GM19099 (cell line): Measurements from ENCODE around the gene PCCA.

Experiments used
- POLR2A ChIP-seq: IDR thresholded peaks from 3 replicates; pipeline ENCODE4 v1.6.1; 2011; ENCODE audit warnings: low read depth; ENCODE audit not compliant: insufficient read length; ENCODE audit errors: extremely low read depth

PCCA gene

DNA sequence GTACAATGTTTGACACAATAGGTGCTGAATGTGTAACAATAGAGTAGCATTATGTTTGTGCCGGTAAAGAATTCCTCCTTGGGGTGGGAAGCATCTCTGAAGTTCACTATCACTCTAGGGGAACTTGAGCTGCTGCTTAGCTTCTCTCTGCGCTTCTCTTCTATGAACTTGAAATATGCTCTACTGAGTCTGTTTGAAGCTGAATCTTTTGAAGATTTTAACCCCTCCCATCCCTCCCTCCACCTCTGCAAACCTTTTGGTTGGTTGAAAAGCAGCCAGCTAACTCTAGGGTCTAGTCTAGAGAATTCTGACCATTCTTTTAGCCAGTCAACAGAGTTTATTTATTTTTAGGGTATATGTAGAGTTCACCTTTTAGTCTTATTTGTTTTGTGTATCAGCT is 2.5 kb downstream of the PCCA start:
- no peak for TF ChIP-seq POLR2A

DNA sequence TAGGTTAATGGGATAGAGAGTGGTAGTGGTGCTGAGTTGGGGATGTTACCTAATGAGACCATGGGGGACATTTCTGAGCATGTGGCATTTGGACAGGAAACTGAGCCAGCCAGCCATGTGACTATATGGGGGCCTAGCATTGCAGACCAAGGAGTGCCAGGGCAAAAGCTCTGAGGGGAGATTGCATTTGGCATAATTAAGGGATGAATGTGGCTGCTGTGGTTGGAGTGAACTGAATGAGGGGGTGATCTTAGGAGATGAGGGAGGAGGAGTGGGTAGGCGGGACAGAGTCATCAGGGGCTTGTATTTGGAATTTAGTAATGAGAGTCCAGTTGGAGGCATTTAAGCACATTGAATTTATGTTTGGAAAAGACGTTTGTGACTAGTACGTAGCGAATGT is 6.6 kb downstream of the PCCA start:
- TF ChIP-seq POLR2A: no peak

DNA sequence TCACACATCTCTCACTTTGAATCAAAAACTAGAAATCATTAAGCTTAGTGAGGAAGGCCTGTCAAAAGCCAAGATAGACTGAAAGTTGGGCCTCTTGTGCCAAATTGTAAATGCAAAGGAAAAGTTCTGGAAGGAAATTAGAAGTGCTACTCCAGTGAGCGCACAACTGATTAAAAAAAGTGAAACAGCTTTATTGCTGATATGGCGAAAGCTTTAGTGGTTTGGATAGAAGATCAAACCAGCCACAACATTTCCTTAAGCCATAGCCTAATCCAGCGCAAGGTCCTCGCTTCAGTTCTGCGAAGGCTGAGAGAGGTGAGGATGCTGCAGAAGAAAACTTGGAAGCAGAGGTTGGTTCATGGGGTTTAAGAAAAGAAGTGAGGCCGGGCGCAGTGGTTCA is 7.6 kb downstream of the PCCA start:
- no peak for TF ChIP-seq POLR2A

DNA sequence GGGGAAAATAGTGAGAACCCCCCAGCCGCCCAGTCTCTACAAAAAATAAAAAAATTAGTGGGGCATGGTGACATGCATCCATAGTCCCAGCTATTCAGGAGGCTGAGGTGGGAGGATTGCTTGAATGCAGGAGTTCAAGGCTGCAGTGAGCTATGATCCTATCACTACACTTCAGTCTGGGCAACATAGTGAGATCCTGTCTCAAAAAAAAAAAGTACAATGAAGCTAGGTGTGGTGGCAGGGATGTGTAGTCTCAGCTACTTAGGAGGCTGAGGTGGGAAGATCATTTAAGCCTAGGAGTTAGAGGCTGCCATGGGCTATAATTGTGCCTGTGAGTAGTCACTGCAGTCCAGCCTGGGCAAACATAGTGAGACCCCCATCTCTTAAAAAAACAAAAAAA is 8.9 kb downstream of the PCCA start:
- TF ChIP-seq POLR2A: no peak

DNA sequence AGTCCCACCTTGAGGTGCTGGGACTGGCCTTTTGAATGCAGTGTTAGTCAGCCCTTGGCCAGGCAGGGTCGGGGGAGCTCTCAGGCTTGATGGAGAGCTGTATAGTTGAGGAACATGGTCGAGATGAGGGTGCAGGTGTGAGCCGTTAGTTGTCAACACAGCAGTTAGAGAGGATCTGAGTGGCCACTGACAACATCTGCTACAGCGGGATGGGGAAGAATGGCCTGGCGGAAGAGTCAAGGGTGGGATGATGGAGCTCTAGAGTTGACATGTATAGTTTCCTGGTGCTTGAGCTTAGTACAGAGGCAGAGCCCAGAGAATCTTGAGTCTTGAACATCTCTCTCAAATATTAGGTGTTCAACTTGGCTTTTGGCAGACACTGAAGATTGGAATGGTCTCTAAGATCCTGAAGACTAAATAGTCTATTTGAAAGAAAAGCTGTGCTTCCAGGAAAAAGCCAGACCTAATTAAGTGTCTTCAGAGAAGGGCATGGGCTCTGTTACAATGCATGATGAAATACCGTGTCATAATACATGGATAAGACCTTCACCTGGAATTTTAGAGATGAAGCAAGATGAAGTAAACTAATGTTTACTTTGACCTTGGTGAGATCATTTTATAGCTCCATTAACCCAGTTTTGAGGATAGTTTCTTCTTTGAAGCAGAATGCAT is 9.7 kb downstream of the PCCA start:
- TF ChIP-seq POLR2A: no peak

DNA sequence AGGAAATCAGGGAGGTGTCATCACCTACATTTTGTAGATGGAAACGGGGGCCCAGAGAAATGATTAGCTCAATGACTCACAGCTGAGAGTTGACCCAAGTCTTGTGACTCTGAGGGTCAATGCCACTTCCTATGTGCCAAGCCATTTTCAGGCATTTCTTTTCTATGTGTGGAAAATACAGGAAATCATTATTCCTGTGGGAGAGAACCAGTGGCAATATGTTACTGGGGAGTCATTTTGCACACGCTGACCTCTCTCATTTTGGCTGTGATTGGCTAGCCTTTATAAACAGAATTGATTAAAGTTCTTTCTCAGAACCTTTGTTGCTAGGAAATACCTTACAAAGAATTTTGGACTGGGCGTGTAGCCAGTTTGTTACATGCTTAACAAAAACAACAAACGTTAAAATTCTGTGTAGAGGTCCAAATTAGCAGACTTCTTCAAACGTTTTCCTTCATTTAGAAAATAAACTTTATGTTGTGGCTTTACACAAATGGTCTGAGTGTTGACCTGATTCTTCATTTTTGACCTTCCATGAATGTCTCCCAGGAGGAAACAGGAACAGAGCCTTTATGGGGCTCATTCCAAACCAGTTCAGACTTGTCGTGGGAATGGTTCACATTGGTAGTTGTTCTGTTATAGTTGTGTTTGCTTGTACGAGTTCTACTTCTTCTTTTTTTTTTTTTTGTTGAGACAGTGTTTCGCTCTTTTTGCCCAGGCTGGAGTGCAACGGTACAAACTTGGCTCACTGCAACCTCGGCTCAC is 11.4 kb downstream of the PCCA start:
- no peak for TF ChIP-seq POLR2A

DNA sequence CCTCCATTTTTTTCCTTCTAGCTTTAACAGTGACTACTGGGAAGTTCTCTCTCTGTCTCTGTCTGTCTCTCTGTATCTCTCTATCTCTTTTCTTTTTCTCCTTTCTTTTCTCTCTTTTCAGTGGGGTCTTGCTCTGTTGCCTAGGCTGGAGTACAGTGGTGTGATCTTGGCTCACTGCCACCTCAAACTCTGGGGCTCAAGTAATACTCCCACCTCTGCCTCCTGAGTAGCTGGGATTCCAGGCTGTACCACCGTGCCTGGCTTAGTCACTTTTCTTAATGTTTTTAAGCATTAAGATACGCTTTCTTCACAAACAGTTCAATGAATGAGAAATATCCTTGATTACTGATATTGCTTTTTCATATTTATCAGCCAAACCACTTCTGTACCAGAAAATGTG is 13.1 kb downstream of the PCCA start:
- TF ChIP-seq POLR2A: no peak

DNA sequence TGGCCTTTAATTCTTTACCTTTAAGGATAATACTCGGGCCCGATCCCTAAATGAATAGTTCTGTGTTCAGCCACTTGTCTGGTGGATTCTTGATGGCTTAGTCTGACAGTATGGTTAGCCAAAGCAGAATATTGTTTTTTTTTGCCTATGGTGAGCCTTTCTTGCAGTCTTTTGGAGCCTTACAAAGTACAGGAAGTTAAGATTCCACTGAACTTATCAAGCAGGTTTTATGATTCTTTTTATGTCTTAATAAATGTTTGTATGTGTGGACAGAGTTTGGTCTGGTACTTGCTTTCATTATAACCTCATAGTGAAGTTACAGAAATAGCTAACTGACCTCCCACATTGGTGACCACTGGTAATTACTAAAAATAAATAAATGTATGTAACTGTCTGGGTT is 17.1 kb downstream of the PCCA start:
- no peak for TF ChIP-seq POLR2A

DNA sequence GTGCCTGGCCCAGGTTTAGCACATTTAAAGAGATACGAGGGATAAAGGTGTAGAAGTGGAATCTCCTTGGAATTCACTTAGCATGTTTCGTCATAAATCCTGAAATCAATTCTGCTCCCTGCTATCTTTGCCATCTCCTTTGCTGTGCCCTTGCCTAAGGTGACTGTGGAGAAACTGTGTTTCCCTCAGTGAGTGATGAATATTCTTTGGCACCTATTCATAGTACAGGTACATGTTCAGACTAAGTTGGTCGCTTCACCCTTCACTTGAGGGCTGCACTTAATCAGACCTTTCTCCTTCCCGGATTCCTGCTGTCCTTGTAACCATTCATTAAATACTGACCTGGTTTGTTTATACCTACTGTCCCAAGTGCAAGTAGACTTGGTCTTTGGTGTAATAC is 17.8 kb downstream of the PCCA start:
- no peak for TF ChIP-seq POLR2A

DNA sequence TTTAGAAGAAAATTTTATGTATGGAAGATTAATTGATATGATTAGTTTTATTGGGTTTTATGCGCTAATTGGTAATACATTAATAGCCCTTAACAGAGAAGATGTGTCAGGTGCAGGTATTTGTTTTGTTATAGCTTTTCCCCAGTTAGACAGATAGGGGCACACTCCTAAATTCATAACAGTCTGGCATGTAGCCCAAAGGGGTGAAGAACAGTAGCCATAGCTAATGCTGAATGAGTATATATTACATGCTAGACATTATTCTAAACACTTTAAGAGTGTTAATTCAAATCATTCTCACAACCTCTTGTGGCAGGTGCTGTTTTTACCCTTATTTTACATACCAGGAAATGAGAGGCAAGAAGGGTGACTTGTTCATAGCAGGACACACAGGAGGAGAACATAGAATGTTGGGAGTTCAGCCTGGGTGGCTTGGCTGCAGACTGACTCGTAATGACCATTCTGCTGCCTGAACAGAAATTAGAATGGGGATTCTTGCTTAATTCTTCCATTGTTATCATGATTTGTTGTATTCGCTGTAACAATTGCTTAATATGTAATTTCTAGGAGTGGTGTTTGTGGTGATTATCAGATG is 20.1 kb downstream of the PCCA start:
- TF ChIP-seq POLR2A: no peak

DNA sequence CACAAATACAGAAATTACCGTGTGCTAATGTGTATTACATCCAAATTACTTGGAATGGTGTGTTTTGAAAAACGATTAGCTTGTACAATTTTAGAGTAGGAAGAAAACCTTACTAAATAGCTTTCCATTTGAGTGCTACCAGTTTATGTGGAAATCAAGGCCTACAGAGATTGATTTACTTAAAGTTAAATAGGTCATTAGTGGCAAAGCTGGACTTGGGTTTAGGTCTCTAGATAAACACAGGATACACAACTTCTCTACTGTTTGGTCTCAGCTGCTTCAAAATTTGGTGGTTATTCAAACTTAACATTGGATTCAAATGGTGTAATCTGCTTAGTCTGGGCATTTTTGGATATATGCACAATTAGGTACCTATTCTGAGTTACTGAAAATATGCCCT is 21.4 kb downstream of the PCCA start:
- TF ChIP-seq POLR2A: no peak

DNA sequence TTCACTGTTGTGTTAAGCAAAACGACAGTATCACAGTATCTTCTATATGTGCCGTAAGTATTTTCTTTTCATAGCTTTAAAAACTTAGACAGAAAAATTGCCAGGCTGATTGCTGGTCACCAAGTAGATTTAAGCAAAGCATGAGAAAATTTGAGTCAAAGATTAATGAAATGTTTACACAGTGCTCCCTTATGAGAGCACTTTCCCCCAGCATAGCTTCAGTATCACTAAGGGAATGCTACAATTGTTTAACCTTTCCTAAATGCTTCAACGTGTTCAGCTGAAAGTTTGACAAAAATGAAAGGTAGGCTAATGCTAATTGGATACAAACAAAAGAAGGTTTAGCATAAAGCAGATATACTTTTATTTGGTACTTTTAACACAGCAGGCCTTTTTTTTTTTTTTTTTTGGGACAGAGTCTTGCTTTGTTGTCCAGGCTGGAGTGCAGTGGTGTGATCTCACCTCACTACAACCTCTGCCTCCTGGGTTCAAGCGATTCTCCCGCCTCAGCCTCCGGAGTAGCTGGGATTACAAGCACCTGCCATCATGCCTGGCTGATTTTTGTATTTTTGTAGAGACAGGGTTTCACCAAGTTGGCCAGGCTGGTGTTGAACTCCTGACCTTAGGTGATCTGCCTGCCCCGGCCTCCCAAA is 23.4 kb downstream of the PCCA start:
- no peak for TF ChIP-seq POLR2A

DNA sequence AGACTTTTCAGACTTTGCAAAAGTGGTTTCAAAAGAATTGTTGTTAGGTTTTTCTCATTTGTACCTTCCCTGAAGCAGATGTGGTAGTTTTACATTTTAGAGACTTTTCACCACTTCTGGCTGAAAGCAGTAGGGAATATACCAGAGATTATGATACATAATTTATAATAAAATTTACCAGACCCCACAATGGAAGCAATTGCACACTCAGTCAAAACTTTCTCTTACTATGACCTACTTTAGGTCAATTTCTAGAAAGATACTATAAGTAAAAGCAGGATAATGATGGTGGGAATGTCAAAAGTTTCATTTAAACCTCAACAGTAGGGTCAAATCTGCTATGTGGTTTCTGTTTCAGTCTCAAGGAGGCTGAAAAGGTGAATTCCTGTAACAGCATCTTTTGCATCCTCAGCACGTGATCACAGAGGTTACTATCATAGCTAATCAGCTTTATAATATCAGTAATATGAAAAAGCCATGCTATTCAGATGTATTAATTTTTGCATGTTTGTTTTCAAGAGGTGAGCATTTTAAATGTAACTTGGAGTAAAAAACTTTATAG is 26.9 kb downstream of the PCCA start:
- no peak for TF ChIP-seq POLR2A

DNA sequence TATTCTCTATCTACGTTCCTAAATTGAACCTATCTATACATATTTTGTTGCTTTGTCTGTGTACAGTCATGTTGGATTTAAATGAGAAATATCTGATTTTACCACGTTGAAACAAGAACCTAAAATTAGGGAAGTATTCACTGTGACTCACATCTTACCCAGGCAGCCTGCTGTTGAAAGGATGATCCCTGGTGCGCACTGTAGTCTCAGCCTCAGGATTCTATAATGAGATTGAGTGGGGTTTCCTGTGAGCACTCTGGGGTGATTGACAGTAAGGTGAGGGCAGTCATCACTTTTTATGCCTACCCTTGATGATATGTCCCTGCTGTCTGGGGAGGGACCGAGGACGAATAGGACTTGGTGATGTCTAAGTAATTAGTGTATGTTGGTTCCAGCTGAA is 35.4 kb downstream of the PCCA start:
- no peak for TF ChIP-seq POLR2A

DNA sequence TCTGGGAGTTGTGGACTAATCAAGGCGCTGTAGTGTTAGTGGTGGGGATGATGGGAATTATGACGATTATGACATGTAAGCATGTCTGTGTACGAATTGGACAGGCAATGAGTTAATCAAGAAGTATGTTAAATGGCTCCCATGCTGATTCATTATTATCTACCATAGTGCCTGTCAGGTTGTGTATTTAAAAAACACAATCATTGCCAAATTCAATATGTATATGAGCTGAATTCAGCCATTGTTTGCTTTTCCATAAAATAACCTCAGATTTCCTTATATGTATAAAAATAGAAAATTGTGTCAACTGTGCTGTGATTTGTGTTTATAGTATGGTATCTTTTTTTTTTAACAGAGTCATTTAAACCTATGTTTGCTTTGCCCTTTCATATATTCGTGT is 37.1 kb downstream of the PCCA start:
- no peak for TF ChIP-seq POLR2A
